Left hindlimb (tissue), 1 donor: ENCODE measurements around the gene PRKN.
A peak's percentile ranks its signal among the peaks of the same experiment; 100 is the strongest.

Experiments used
- DNase-seq: peaks from one replicate; pipeline ENCODE4 v3.0.0-alpha.2; 2018

PRKN gene

GRCh38 chr6:162528538-162528937 lies 199.0 kb downstream of the PRKN start:
- no peak for DNase-seq

GRCh38 chr6:162526960-162527359 lies 200.6 kb downstream of the PRKN start:
- no peak for DNase-seq

- peak; percentile 63 for DNase-seq
Observed at GRCh38 chr6:162525181-162525580, 202.4 kb downstream of the PRKN start.

- no peak for DNase-seq
Observed at GRCh38 chr6:162512744-162513143, 214.8 kb downstream of the PRKN start.

GRCh38 chr6:162497389-162497788 lies 230.2 kb downstream of the PRKN start:
- no peak for DNase-seq

- no peak for DNase-seq
Observed at GRCh38 chr6:162493917-162494316, 233.6 kb downstream of the PRKN start.

- DNase-seq = no peak
Observed at GRCh38 chr6:162491637-162492036, 235.9 kb downstream of the PRKN start.

GRCh38 chr6:162489101-162489976 lies 238.2 kb downstream of the PRKN start:
- DNase-seq = no peak

- DNase-seq = no peak
Observed at GRCh38 chr6:162488444-162488843, 239.1 kb downstream of the PRKN start.

GRCh38 chr6:162485464-162485863 lies 242.1 kb downstream of the PRKN start:
- DNase-seq = no peak

GRCh38 chr6:162481938-162482337 lies 245.6 kb downstream of the PRKN start:
- no peak for DNase-seq

- no peak for DNase-seq
Observed at GRCh38 chr6:162481320-162481719, 246.2 kb downstream of the PRKN start.

- DNase-seq = no peak
Observed at GRCh38 chr6:162478192-162478671, 249.3 kb downstream of the PRKN start.

- DNase-seq = no peak
Observed at GRCh38 chr6:162474722-162475121, 252.8 kb downstream of the PRKN start.

GRCh38 chr6:162471842-162472241 lies 255.7 kb downstream of the PRKN start:
- DNase-seq = no peak

GRCh38 chr6:162468326-162468725 lies 259.2 kb downstream of the PRKN start:
- peak; percentile 40 for DNase-seq

- DNase-seq = no peak
Observed at GRCh38 chr6:162467679-162468078, 259.9 kb downstream of the PRKN start.

GRCh38 chr6:162463576-162463975 lies 264.0 kb downstream of the PRKN start:
- no peak for DNase-seq

GRCh38 chr6:162459985-162460384 lies 267.6 kb downstream of the PRKN start:
- DNase-seq = no peak

- no peak for DNase-seq
Observed at GRCh38 chr6:162450358-162450757, 277.2 kb downstream of the PRKN start.

- no peak for DNase-seq
Observed at GRCh38 chr6:162448294-162448693, 279.3 kb downstream of the PRKN start.

GRCh38 chr6:162443101-162443500 lies 284.5 kb downstream of the PRKN start:
- DNase-seq = no peak

- no peak for DNase-seq
Observed at GRCh38 chr6:162442687-162443086, 284.9 kb downstream of the PRKN start.

- no peak for DNase-seq
Observed at GRCh38 chr6:162441991-162442390, 285.6 kb downstream of the PRKN start.

- no peak for DNase-seq
Observed at GRCh38 chr6:162438980-162439379, 288.6 kb downstream of the PRKN start.
